Measurements from ENCODE around the gene ZNF664. TPM values are rescaled to one million over a fixed set of nuclear protein-coding genes. Genes with fewer than 3 reads are reported as not detected.

Gene ZNF664
- total and polyA plus RNA-seq, 2 of the 13 experiments (the other 11 are each of a cell fraction or from before 2014, with no cell fraction given), result 43.9 to 56.5 TPM

GRCh38 chr12:123971449-123971769, 1.6 kb upstream of the ZNF664 start (continued):
- no peak for TF ChIP-seq HCFC1 (IDR thresholded peaks at IDR 0.05; ENCODE audit: low read depth, low read length)
- no peak for TF ChIP-seq JUNB (CRISPR knock-in tag; IDR thresholded peaks at IDR 0.05; ENCODE audit: borderline replicate concordance)
- no peak for TF ChIP-seq ZIK1 (CRISPR knock-in tag; IDR thresholded peaks at IDR 0.05; ENCODE audit: borderline replicate concordance, low read depth)
- TF ChIP-seq YEATS4 (CRISPR knock-in tag; IDR thresholded peaks at IDR 0.05; ENCODE audit: borderline replicate concordance), result no peak

DNA sequence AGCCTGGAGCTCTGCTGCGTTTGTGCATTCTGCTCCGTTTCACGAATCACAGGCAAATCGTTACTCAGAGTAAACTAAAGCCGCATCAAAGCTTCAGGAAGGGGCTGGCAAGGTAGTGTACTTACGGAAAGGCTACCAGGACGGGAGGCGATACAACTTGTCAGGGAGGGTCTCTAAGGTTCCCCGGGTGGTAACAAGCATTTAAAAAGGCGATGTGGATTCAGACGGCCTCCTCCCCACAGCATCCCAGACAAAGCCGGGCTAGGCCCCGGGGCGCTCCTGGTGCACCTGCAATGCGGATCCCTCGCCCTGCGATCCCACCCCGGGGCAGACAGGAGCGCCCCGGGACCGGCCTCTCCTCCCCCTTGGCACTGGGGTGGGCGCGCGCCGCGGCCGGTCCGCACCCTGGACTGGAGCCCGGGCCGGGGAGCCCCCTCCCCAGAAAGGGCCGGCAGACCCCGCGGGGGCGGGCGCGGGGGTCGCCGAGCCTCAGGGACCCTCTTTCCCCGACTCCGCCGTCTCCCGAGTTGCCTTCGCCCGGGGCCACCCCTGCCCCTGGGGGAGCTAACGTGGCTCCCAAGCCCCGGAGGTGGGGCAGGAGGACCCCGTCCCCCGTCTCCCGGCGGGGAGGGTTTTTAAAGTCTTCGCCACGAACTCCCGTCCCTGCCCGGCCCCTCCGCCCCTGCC, 1.1 kb upstream of the ZNF664 start:
- peak; percentile 58 for DNase-seq (ENCODE audit: low spot score)
- intact Hi-C loops (cut with micrococcal nuclease; ENCODE audit: unreplicated experiment), result loop anchor here (1.0 kb wide), 1 partner anchor 23 kb away; no protein-coding TSS in a partner anchor
- Histone ChIP-seq H3K9ac (ENCODE audit: insufficient read depth, low read depth, low read length) (peak overlapping the region; percentile 90), H3K4me3 (replicated peaks in 1 of 3; ENCODE audit: insufficient read depth in 1 of 3, low read depth in 2 of 3, low read length in 3 of 3) (peak overlapping the region; percentile 70 to 89 (median 74)), H3K27ac (ENCODE audit: extremely low read length, insufficient read depth, low read length) (peak overlapping the region; percentile 89), H3K4me1 (ENCODE audit: insufficient read depth, low read length) (peaks cover 37% of the 10 kb centered on the region), H3K27me3 (ENCODE audit: control insufficient read depth in 1 of 2, insufficient read depth in 2 of 2, low read length in 2 of 2) (no peaks in the 10 kb centered on the region; a peak in 1 of 5 replicates), H3K36me3 (replicated peaks in 1 of 2; ENCODE audit: control insufficient read depth in 1 of 2, insufficient read depth in 2 of 2, low read length in 2 of 2) (peaks cover 0 to 7% of the 10 kb centered on the region in 2 experiments; a peak in 1 of 5 replicates), H3K79me2 (ENCODE audit: insufficient read depth, low read length) (peaks cover 58% of the 10 kb centered on the region), H2AFZ (ENCODE audit: low read length) (peak overlapping the region; percentile 52), H4K20me1 (ENCODE audit: insufficient read depth, low read length) (peaks cover 6% of the 10 kb centered on the region), H3K9me3 (ENCODE audit: low read length) (no peaks in the 10 kb centered on the region), H3K4me2 (ENCODE audit: low read depth, low read length) (peak overlapping the region; percentile 71)
- ChIA-PET CTCF (ENCODE audit: low intra/inter-chr PET ratio, low total read pairs) (no interaction called here), POLR2A (interaction anchor here (1.1 to 2.4 kb wide), 5 partner anchors 10 to 260 kb away, joined by 3 to 15 read pairs (median 4); partner anchors contain the start of gene ATP6V0A2)
- in situ Hi-C loops (cut with HindIII; ENCODE audit: extremely low pct_ligation_motif_present, low pct_unique_long_range_greater_than_20kb), result no loop called here
- peak; percentile 52 for FAIRE-seq
- peak; percentile 67 for ATAC-seq
- no TSS peak for BruUV-seq (replicated peaks)
- 0% methylated on average over 8 of the region's 55 CpGs for WGBS (ENCODE audit: low lambda C conversion rate)
- TF ChIP-seq NR0B2 (CRISPR knock-in tag; IDR thresholded peaks at IDR 0.05) (no peak), ZNF784 (CRISPR knock-in tag; IDR thresholded peaks at IDR 0.05; ENCODE audit: borderline replicate concordance) (no peak), SNAI1 (CRISPR knock-in tag; IDR thresholded peaks at IDR 0.05; ENCODE audit: borderline replicate concordance) (no peak), ZNF782 (CRISPR knock-in tag; IDR thresholded peaks at IDR 0.05; ENCODE audit: borderline replicate concordance) (0 out of 2 replicates have a peak, but pooled peaks have one; percentile 40), ZBTB7B (CRISPR knock-in tag; IDR thresholded peaks at IDR 0.05) (peak; percentile 68; the same call in 1 of the 2 replicates), PHF8 (CRISPR knock-in tag; IDR thresholded peaks at IDR 0.05) (peak; percentile 49; the same call in 1 of the 2 replicates), IRF1 (CRISPR knock-in tag; IDR thresholded peaks at IDR 0.05; ENCODE audit: low read depth) (no peak), AGO2 (optimal IDR thresholded peaks at IDR 0.05; ENCODE audit: low read depth, low read length) (peak; percentile 17)
- TF ChIP-seq, protein P1, sequence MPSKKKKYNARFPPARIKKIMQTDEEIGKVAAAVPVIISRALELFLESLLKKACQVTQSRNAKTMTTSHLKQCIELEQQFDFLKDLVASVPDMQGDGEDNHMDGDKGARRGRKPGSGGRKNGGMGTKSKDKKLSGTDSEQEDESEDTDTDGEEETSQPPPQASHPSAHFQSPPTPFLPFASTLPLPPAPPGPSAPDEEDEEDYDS (CRISPR knock-in tag; IDR thresholded peaks at IDR 0.05), result no peak
- TF ChIP-seq, protein P2, sequence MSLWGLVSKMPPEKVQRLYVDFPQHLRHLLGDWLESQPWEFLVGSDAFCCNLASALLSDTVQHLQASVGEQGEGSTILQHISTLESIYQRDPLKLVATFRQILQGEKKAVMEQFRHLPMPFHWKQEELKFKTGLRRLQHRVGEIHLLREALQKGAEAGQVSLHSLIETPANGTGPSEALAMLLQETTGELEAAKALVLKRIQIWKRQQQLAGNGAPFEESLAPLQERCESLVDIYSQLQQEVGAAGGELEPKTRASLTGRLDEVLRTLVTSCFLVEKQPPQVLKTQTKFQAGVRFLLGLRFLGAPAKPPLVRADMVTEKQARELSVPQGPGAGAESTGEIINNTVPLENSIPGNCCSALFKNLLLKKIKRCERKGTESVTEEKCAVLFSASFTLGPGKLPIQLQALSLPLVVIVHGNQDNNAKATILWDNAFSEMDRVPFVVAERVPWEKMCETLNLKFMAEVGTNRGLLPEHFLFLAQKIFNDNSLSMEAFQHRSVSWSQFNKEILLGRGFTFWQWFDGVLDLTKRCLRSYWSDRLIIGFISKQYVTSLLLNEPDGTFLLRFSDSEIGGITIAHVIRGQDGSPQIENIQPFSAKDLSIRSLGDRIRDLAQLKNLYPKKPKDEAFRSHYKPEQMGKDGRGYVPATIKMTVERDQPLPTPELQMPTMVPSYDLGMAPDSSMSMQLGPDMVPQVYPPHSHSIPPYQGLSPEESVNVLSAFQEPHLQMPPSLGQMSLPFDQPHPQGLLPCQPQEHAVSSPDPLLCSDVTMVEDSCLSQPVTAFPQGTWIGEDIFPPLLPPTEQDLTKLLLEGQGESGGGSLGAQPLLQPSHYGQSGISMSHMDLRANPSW (CRISPR knock-in tag; IDR thresholded peaks at IDR 0.05; ENCODE audit: borderline replicate concordance), result no peak
- TF ChIP-seq, protein P3, sequence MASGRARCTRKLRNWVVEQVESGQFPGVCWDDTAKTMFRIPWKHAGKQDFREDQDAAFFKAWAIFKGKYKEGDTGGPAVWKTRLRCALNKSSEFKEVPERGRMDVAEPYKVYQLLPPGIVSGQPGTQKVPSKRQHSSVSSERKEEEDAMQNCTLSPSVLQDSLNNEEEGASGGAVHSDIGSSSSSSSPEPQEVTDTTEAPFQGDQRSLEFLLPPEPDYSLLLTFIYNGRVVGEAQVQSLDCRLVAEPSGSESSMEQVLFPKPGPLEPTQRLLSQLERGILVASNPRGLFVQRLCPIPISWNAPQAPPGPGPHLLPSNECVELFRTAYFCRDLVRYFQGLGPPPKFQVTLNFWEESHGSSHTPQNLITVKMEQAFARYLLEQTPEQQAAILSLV (CRISPR knock-in tag; IDR thresholded peaks at IDR 0.05; ENCODE audit: borderline replicate concordance), result no peak
